H1 (cell line): ENCODE data around the gene NARS2. TPM values are rescaled to one million over a fixed set of nuclear protein-coding genes. Genes with fewer than 3 reads are reported as not detected.

Source experiments
- CHD7 ChIP-seq: fragments of 300-600 bp; sonication (generic); IDR thresholded peaks from 2 replicates; pipeline ENCODE4 v1.7.1; 2012; ENCODE audit warnings: low read length, moderate library complexity, mild to moderate bottlenecking, inconsistent platforms; ENCODE audit not compliant: insufficient replicate concordance
- CREB1 ChIP-seq: IDR thresholded peaks from 2 replicates; pipeline ENCODE4 v1.6.1; 2012; ENCODE audit warnings: inconsistent platforms
- POU5F1 ChIP-seq: IDR thresholded peaks from 2 replicates; pipeline ENCODE4 v1.6.1; 2011; ENCODE audit warnings: low read depth, mild to moderate bottlenecking, low read length, moderate library complexity
- polyA plus RNA-seq, 7 experiments: library from polyadenylated mRNA; depleted of rRNA in 3 of 7; stranded (reverse) in 5 of 7; unstranded in 2 of 7; fragments of >200 nt in 5 of 7; fragments of 200-250 nt in 2 of 7; gene quantifications; 1 replicate in 5 of 7; 2 replicates in 1 of 7; 4 replicates in 1 of 7; pipeline versions ENCODE4 v1.2.1 to v1.2.3, GENCODE V29; 2011 to 2013; ENCODE audit warnings: missing spikeins in 2 of 7, mixed read lengths in 2 of 7
- total RNA-seq: library from RNA; stranded (reverse); fragmentation: NEBNext Ultra II Directional; extraction: Animal tissue kit (Norgen Biotek cat#: 25700); gene quantifications from 2 replicates; pipeline ENCODE4 v1.2.1, GENCODE V29; 2021

NARS2 gene
- total and polyA plus RNA-seq, 2 of the 8 experiments (the other 6 are each of a cell fraction or from before 2014, with no cell fraction given), result 26.2 to 51.6 TPM

GRCh38 chr11:78402847-78403246 is 171.8 kb downstream of the NARS2 start (continued):
- no peak for TF ChIP-seq CHD7
- TF ChIP-seq CREB1, result no peak
- TF ChIP-seq POU5F1, result no peak
